Heart left ventricle (tissue), 16 donors: ENCODE measurements around the gene KLHL10. TPM values are rescaled to one million over a fixed set of nuclear protein-coding genes. Genes with fewer than 3 reads are reported as not detected.

ENCODE experiments used
- ATAC-seq, 4 donors: fragments of 200-7000 bp; cut with Tn5 transposase; one replicate each; pipeline ENCODE4 v1.9.1; 2020 to 2022; ENCODE audit warnings: moderate library complexity in 4 of 4, mild to moderate bottlenecking in 3 of 4, moderate number of reproducible peaks in 1 of 4
- DNase-seq, 5 donors: peaks; one replicate each; pipeline ENCODE4 v3.0.0-alpha.2; 2020
- H3K27ac ChIP-seq, 12 donors: fragments of 200-600 bp; sonication (generic) in 4 of 12; one replicate each; pipeline versions ENCODE4 v1.5.0 to v1.8.0; 2016 to 2022; ENCODE audit warnings: mild to moderate bottlenecking in 2 of 12
- H3K27me3 ChIP-seq, 9 donors: fragments of 200-600 bp; sonication (generic) in 2 of 9; one replicate each; pipeline versions ENCODE4 v1.5.1 to v1.8.0; 2016 to 2022; ENCODE audit warnings: mild to moderate bottlenecking in 3 of 9
- H3K36me3 ChIP-seq, 9 donors: fragments of 200-600 bp; sonication (generic) in 2 of 9; one replicate each; pipeline versions ENCODE4 v1.5.0 to v1.8.0; 2018 to 2022; ENCODE audit warnings: mild to moderate bottlenecking in 2 of 9
- H3K4me1 ChIP-seq, 12 donors: fragments of 200-600 bp; sonication (generic) in 4 of 12; one replicate each; pipeline versions ENCODE4 v1.5.0 to v1.8.0; 2016 to 2022; ENCODE audit warnings: mild to moderate bottlenecking in 3 of 12
- H3K4me3 ChIP-seq, 12 donors: fragments of 200-600 bp; sonication (generic) in 4 of 12; one replicate each; pipeline versions ENCODE4 v1.5.0 to v1.8.0; 2017 to 2022; ENCODE audit warnings: mild to moderate bottlenecking in 9 of 12, moderate library complexity in 4 of 12
- H3K9me3 ChIP-seq, 12 donors: fragments of 200-600 bp; sonication (generic) in 4 of 12; one replicate each; pipeline versions ENCODE4 v1.5.0 to v1.8.0; 2016 to 2022; ENCODE audit warnings: mild to moderate bottlenecking in 1 of 12
- CTCF ChIP-seq, 12 donors: fragments of 200-600 bp; sonication (generic) in 4 of 12; IDR thresholded peaks; one replicate each; pipeline versions ENCODE4 v1.5.0 to v1.8.0; 2018 to 2022; ENCODE audit warnings: antibody characterized with exemption in 12 of 12, mild to moderate bottlenecking in 5 of 12
- POLR2A ChIP-seq, 2 donors: fragments of 450-650 bp; IDR thresholded peaks; one replicate each; pipeline ENCODE4 v1.6.1; 2017; ENCODE audit warnings: antibody characterized with exemption in 2 of 2, mild to moderate bottlenecking in 2 of 2, moderate library complexity in 2 of 2
- WGBS, 4 donors: extraction: QIAGEN DNeasy Blood & Tissue Kit in 2 of 4; methylation state at CpG; one replicate each; pipeline versions ENCODE4 v1.1.5 to v1.1.7; 2013 to 2018; 5-methylcytosine and 5-hydroxymethylcytosine counted together
- intact Hi-C, 10 donors: fragments of 100-400 bp; cut with DNase I; formaldehyde crosslinking; loops; one replicate each; pipeline versions ENCODE4 v1.11.1 to v1.14.2; 2022
- polyA plus RNA-seq, 2 donors: library from polyadenylated mRNA; stranded (reverse); fragments of 200-250 nt; gene quantifications; one replicate each; pipeline ENCODE4 v1.2.3, GENCODE V29; 2013
- total RNA-seq, 9 donors: library from RNA; depleted of rRNA in 2 of 9; stranded (reverse); fragments of >200 nt in 2 of 9; fragmentation: NEBNext Ultra II Directional in 3 of 9; extraction: Animal tissue kit (Norgen Biotek cat#: 25700) in 3 of 9; gene quantifications; one replicate each; pipeline versions ENCODE4 v1.1.0 to v1.2.4, GENCODE V29; 2016 to 2023
- donor health status: ischemic (EF 13 %, LVEDD 7.1; RV severe dilation, severe dysfunction).
- donor health status: healthy with polysubstance abuse.
- donor health status: DM: no; HTN: yes; CAD: no.
- donor health status: DM: no; HTN: no; CAD: no.
- donor health status: ischemic (EF 25% LVEDD 6.9; RV normal size, moderate dysfunction).
- donor health status: ischemic (EF 25% LVEDD 5.7; RV mildly dilated, moderate dysfunction).
- donor health status: healthy.
- donor health status: DM: yes; HTN: yes; CAD: no.
- donor health status: ischemic (EF 35%, LVEDD 5.7; RV mildly dilated, moderate dysfunction).
- donor health status: nonischemic (EF 11% LVEDD 7.7; RV severe dilation, severe dysfunction).
- donor health status: DM: yes; HTN: yes; CAD: no.
- donor health status: PGD.
- donor health status: ischemic (EF 29% LVEDD 5.4; RV normal size, mild dysfunction).
- donor health status: nonischemic (EF 23%, LVEDD 6.1; RV moderate dilation, normal function).

KLHL10 gene
- total and polyA plus RNA-seq, 11 donors: 0.08 to 0.10 TPM; not detected in 9

- Histone ChIP-seq H3K27ac (peak within 1 kb of the TSS; percentile 75 to 95 (median 90)), H3K27me3 (no peaks in the 10 kb centered on the region), H3K4me3 (peak within 1 kb of the TSS; percentile 77 to 100 (median 96)), H3K9me3 (no peaks in the 10 kb centered on the region), H3K4me1 (peaks cover 0 to 48% (median 28%) of the 10 kb centered on the region in 12 donors), H3K36me3 (peaks cover 0 to 38% (median 33%) of the 10 kb centered on the region in 9 donors)
- 0 to 2% (median 0%) methylated on average over 30 to 90 of the region's 90 CpGs for WGBS, 4 donors
- ATAC-seq (peak; percentile 92 to 99 (median 98)), DNase-seq (peak; percentile 89 to 92 (median 91))
- intact Hi-C loops: loop anchor here in 1 of 10 donors (2.0 kb wide), 1 partner anchor 52 kb away; no protein-coding TSS in a partner anchor
- TF ChIP-seq POLR2A (IDR thresholded peaks at IDR 0.05) (peak; percentile 82 to 97), CTCF (IDR thresholded peaks at IDR 0.05) (peak in 4 of 12 donors; percentile 30 to 39 (median 34))
These were observed 27.4 kb downstream of the KLHL10 start, which contains the start of gene KLHL11 for GRCh38 chr17:41864836-41865595. TSS of gene KLHL11 (minus strand) at chr17:41865423. CDS start at chr17:41865370, 53 bp downstream.

- Histone ChIP-seq H3K4me1 (peaks cover 0 to 43% (median 25%) of the 10 kb centered on the region in 12 donors), H3K36me3 (peaks cover 0 to 43% (median 38%) of the 10 kb centered on the region in 9 donors), H3K4me3 (peak overlapping the region in 11 of 12 donors; percentile 77 to 100 (median 96)), H3K9me3 (no peaks in the 10 kb centered on the region), H3K27ac (peak overlapping the region in 11 of 12 donors; percentile 55 to 95 (median 91)), H3K27me3 (no peaks in the 10 kb centered on the region)
- 1 to 2% (median 1%) methylated on average over 7 to 10 of the region's 10 CpGs for WGBS, 4 donors
- intact Hi-C loops: loop anchor here in 1 of 10 donors (2.0 kb wide), 1 partner anchor 51 kb away; no protein-coding TSS in a partner anchor
- DNase-seq: no peak
- TF ChIP-seq POLR2A (IDR thresholded peaks at IDR 0.05): no peak
- peak in 3 of 12 donors; percentile 0 to 10 (median 7) for TF ChIP-seq CTCF (IDR thresholded peaks at IDR 0.05)
- ATAC-seq: no peak
These were observed 27.9 kb downstream of the KLHL10 start for GRCh38 chr17:41865596-41865893.

GRCh38 chr17:41868568-41868967 lies 30.9 kb downstream of the KLHL10 start:
- intact Hi-C loops: no loop called here
- no peaks in the 10 kb centered on the region for H3K9me3 ChIP-seq
- DNase-seq: no peak
- peaks cover 0 to 13% (median 8%) of the 10 kb centered on the region in 12 donors for H3K4me1 ChIP-seq
- peaks cover 0 to 72% (median 66%) of the 10 kb centered on the region in 9 donors for H3K36me3 ChIP-seq
- H3K27me3 ChIP-seq: no peaks in the 10 kb centered on the region
- WGBS, 4 donors: 69 to 80% (median 77%) methylated on average over 3 of the region's 3 CpGs
- TF ChIP-seq CTCF (IDR thresholded peaks at IDR 0.05) (no peak), POLR2A (IDR thresholded peaks at IDR 0.05) (no peak)
- no peak for ATAC-seq
- H3K27ac ChIP-seq: no peak overlapping the region
- H3K4me3 ChIP-seq: no peak overlapping the region

GRCh38 chr17:41869426-41869825 lies 31.8 kb downstream of the KLHL10 start:
- ATAC-seq (no peak), DNase-seq (no peak)
- Histone ChIP-seq H3K27ac (no peak overlapping the region), H3K27me3 (no peaks in the 10 kb centered on the region), H3K36me3 (peaks cover 0 to 80% (median 75%) of the 10 kb centered on the region in 9 donors), H3K4me3 (no peak overlapping the region), H3K9me3 (no peaks in the 10 kb centered on the region), H3K4me1 (peaks cover 0 to 4% (median 0%) of the 10 kb centered on the region in 12 donors)
- intact Hi-C loops: no loop called here
- WGBS, 4 donors: 73 to 81% (median 78%) methylated on average over 9 of the region's 9 CpGs
- TF ChIP-seq CTCF (IDR thresholded peaks at IDR 0.05) (no peak), POLR2A (IDR thresholded peaks at IDR 0.05) (no peak)
